ENCODE results near the gene SLC12A8.

Gene SLC12A8

GRCh38 chr3:125179884-125180240 is 32.7 kb downstream of the SLC12A8 start:
- no peak for DNase-seq (ENCODE audit: low read depth)
- H3K4me3 ChIP-seq (ENCODE audit: low read length) = no peak overlapping the region
- TF ChIP-seq, protein P1, sequence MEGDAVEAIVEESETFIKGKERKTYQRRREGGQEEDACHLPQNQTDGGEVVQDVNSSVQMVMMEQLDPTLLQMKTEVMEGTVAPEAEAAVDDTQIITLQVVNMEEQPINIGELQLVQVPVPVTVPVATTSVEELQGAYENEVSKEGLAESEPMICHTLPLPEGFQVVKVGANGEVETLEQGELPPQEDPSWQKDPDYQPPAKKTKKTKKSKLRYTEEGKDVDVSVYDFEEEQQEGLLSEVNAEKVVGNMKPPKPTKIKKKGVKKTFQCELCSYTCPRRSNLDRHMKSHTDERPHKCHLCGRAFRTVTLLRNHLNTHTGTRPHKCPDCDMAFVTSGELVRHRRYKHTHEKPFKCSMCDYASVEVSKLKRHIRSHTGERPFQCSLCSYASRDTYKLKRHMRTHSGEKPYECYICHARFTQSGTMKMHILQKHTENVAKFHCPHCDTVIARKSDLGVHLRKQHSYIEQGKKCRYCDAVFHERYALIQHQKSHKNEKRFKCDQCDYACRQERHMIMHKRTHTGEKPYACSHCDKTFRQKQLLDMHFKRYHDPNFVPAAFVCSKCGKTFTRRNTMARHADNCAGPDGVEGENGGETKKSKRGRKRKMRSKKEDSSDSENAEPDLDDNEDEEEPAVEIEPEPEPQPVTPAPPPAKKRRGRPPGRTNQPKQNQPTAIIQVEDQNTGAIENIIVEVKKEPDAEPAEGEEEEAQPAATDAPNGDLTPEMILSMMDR (IDR thresholded peaks at IDR 0.05; ENCODE audit: insufficient read depth, low read depth, low read length, missing control alignments) = no peak

GRCh38 chr3:125179143-125179883 is 33.2 kb downstream of the SLC12A8 start:
- no peak for DNase-seq (ENCODE audit: low read depth)
- TF ChIP-seq, protein P1 (IDR thresholded peaks at IDR 0.05; ENCODE audit: insufficient read depth, low read depth, low read length, missing control alignments) = no peak
- no peak overlapping the region for H3K4me3 ChIP-seq (ENCODE audit: low read length)

GRCh38 chr3:125177746-125178145 is 34.8 kb downstream of the SLC12A8 start:
- TF ChIP-seq, protein P1 (IDR thresholded peaks at IDR 0.05; ENCODE audit: insufficient read depth, low read depth, low read length, missing control alignments) = no peak
- DNase-seq (ENCODE audit: low read depth) = no peak
- no peak overlapping the region for H3K4me3 ChIP-seq (ENCODE audit: low read length)

- no peak overlapping the region for H3K4me3 ChIP-seq (ENCODE audit: low read length)
- TF ChIP-seq, protein P1 (IDR thresholded peaks at IDR 0.05; ENCODE audit: insufficient read depth, low read depth, low read length, missing control alignments) = no peak
- no peak for DNase-seq (ENCODE audit: low read depth)
Measured at GRCh38 chr3:125175295-125176078, 37.1 kb downstream of the SLC12A8 start.

DNA sequence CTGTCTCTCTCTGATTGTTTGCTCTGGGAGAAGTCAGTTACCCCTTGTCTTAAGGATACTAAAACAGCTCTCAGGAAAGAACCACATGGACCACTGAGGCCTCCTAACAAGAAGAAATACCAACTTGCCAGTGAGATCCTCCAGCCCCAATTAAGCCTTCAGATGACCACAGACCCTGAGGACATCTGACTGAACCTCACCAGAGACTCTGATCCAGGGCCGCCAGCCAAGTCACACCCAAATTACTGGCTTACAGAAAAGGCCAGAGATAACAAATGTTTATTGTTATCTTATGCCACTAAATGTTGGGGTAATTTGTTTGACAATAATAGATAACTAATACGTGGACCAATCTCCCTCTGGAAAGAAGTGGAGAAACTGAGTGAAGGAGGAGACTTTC is 40.2 kb downstream of the SLC12A8 start:
- TF ChIP-seq, protein P1 (IDR thresholded peaks at IDR 0.05; ENCODE audit: insufficient read depth, low read depth, low read length, missing control alignments) = no peak
- no peak overlapping the region for H3K4me3 ChIP-seq (ENCODE audit: low read length)
- no peak for DNase-seq (ENCODE audit: low read depth)

DNA sequence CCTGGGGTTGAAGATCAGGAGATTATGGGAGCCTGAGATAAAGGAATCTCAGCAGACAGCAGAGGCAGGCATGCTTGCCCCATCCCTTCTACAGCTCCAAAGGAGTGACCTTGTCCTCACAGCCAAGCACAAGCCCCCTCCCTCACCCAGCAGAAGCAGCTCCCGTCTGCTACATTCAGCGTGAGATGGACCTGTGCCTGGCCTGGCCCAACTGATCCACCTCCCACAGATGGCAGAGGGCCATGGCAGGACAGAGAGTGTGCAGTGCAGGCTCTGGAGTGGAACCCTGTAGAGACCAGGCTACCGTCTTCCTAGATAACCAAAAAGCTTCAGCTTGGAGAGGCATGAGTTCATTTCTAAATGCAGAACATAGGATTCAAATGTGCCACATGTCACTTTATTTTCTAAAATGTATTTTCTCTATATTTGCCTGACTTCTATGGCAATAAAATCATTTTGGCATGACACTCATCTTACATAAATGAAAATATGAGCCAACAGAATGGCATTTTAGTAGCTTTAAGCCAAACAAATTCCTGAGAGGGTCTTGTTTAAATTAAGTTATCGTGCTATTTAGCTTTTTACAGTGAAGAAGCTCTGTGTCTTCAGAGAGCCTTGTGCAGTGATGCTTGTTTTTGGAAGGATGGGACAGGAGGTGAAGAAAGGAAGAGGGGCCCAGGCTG is 43.7 kb downstream of the SLC12A8 start:
- H3K4me3 ChIP-seq (ENCODE audit: low read length) = no peak overlapping the region
- TF ChIP-seq, protein P1 (IDR thresholded peaks at IDR 0.05; ENCODE audit: insufficient read depth, low read depth, low read length, missing control alignments) = no peak
- no peak for DNase-seq (ENCODE audit: low read depth)

Measured in epithelial cell of esophagus (primary cell).